NCI-H2196 treated with DMSO at 0.1 percent for 48 hours (cell line): ENCODE data around the gene RANBP1.

Experiments used
- DNase-seq: peaks from one replicate; lab custom pipeline; 2025; ENCODE audit not compliant: unreplicated experiment; lab: John Stamatoyannopoulos, UW

The RANBP1 gene

DNA sequence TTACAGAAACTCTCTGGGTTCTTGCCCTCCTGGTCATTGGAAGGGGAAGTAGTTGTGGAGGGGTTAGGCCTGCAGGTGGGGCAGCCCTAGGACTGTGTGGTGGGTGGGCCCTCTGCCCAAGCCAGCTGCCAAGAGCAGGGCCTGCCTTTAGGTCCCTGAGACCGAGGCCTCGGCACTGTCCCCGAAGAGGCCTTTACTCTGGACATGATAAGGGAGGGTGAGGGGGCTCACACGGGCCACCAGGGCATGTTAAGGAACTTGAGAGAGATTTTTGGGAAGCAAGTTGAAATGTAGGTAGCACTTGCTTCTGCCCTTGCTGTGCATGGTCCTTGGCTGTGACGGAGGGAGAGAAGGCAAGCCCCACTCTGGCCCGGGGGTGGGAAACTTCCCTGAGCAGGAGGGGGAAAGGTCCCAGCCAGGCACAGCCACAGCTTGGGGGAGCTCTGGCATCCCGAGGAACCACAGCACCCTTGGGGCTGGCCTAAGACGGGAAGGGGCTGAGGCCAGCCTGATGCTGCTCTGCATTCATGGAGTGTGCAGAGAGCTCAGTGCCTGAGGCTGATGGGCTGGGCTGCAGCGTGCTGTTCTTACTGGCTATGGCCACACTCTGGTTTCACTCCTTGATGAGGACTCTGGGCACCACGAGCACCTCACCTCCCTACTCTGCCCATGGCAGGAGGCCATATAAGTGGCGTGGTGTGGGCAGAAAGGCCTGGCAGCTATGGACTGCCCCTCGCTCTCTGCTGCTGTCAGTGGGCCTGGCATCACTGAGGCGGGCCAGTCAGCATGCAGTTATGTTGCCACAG is 7.8 kb upstream of the RANBP1 start:
- no peak for DNase-seq

DNA sequence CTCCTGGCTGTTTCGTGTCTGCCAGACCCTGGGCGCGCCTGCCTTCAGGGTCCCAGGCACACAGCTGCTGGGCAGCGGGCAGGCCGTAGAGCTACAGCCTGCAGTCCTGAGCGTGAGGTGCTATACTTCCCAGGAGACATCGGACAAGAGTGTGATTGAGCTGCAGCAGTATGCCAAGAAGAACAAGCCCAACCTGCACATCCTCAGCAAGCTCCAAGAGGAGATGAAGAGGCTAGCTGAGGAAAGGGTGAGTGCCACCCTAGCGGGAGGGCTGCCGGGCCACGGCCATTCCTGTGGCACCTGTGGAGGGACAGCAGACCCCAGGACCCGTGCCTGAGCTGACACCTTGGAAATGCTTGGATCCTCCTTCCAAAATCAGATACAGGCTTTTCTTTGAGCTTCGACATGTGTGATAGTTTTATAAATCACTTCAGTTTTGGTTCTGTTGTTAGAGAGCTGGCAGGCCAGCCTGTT is 7.1 kb upstream of the RANBP1 start:
- no peak for DNase-seq

DNA sequence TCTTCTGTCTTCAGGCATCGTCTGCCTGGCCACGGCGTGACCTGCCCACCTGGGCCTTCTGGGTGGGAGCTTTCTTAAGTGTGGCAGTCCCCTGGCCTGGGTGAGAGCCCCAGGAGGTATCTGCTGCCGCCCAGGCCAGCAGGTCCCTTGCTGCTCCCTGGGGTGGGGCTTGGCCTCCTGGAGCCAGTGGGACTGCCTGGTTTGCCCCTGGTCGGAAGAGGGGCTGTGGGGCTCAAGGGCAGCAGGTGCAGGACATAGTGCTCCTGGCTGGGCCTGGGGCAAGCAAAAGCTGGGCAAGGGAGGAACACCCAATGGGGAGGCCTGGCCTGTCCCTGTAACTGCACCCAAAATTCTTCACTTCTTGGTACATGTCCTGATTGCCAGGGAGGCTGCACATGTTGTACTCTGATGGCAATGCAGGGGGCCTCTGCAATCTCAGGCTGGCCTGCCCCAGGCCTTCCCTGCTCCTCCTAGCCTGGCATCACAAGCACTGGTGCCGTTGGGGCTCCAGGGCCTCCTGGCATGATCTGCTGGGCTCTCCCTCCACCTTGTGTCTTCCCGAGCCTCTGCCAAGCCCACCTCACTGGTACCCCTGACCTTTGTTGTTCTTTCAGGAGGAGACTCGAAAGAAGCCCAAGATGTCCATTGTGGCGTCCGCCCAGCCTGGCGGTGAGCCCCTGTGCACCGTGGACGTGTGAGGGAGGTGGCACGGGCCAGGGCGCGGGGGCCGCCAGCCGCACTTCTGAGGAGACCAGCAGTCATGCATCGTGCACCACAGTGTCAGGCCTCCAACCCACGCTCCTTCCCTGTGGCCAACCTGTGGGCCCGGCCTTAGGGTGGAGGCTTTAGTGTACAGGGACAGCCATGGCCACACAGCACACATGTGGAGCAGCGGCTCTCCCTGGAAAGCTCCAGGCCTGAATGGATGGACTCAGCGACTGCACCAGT is 6.2 kb upstream of the RANBP1 start:
- DNase-seq = no peak

DNA sequence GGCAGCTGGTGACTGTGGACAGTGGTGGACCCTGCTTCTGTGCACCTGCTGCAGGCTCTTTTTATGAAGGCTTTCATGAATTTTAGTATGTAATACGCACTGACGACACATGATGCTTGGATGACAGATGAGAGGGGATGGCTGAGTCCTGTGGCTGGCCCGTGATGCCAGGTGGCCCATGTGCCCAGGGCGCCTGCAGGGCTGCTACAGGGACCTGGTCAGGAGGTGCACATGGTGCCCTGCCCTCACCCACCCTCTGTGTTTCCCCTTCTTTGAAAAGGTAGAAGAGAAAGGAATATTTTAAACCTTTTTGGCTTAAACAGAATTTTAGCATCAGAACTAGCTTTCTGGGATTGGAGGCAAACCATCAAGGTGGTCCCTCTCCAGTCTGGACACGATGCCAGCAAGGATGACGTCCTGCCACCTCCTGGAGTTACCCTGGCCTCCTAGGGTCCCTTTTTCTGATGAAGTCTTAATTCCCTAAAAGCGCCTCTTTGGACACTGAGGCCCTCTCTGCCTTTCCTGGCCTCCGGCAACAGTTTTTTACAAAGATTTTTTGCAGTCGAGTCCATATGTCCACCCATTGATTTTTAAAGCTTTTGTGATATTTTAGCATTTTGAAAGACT is 5.4 kb upstream of the RANBP1 start:
- DNase-seq = no peak

DNA sequence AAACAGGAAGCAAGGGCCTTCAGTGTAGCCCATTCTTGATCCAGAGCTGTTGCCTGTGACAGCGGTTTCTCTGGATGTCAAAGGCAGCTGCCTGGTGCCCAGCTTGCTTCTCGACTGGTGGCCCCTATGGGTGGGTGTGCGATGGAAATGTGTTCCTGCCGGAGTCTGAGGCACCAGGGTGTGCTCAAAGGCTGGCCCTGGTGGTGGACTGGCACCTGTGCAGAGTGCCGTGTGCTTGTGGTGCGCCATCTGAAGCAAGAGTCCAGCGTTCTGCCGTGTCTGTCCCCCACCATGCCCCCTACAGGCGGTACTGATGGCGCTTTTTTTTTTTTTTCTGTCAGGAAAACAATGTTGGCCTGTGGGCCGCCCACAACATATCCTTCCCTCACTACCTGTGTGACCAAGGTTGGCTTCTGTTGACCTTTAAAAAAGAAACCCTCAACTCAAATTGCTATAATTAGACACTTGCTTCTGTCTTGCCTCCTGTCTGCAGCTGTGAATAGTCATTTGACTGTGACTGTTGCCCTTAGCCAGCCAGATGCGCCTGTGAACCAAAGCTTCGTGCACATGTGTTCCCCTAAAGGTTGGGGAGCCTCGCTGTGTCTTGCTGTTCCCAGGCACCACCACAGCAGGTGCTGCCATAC is 4.7 kb upstream of the RANBP1 start:
- no peak for DNase-seq

DNA sequence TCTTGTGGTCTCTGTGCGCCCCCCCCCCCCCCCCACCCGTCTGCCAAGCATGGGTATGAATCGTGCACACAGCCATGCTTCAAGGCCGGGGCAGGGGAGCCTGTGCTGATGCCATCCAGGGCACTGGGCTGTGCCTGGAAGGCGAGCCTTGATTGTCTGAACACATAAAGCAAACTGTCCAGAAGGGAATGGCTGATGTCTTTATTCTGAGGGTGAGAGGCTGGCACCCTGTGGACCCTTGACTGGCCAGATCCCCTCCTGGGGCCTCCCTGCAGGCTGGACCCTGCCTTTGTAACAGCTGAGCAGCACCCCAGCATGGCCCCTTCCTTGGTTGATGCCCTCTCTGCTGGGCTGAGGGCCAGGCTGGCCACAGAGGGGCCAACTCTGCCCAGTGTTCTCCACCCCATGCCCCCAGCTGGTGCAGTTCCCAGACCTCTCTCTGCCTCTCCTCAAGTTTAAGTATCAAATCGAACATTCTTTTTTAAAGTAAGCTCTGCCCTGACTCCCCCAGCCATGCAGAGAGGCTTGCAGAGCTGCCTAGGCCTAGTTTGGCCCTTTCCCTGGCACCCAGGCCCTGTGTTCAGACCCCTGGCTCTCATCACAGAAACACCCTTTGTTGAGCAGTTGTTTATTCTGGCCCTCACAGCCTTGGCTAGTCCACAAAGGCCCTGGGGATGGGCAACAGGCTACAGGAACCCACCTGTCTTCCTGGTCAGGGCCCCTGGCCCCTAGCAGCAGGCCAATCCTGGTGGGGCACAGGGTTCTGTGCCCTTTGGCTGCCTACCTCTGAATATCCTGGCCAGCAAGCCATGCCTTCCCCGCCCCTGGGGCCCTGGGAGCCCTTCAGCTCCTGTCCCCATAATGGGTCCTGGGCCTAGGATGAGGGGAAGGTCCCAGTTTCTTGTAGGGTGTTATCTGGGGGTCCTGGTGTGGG is 3.9 kb upstream of the RANBP1 start:
- DNase-seq = no peak

DNA sequence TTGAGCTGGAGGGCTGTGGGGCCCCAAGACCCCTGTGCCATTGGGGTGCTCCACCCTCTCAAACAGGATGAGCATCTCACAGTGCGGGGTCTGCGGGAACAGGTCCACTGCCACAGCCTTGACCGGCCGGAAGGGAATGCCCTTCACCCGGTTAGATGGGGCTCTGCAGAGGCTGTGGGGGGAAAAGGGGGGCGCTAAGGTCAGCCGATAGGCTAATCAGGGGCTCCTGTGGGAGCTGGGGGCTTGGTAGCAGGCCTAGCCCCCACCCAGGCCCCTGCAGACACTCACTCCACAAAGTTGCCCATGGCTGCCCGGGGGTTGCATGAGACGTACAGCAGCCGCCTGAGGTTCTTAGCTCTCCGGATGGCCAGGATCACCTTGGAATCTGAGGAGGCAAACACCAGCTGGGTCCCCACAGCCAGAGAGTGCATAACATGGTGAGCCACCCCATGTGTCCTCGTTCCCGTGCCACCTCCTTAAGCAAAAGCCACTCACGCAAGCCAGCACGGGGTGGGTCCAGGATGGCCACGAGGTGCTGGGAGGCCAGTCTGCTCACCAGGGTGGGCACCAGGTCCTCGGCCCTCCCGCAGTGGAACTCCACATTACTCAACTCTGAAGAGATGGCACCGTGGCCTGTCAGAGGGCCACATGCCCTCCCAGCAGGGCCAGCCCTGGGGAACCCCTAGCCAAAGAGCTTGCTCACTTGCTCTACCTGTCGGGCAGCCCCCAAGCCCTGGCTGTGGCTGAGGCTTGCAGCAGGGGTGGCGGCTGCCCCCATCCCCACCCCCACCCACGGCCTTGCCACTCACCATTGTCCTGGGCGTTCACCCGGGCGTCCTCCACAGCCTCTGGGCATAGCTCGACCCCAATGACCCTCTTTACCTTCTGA is 3.0 kb upstream of the RANBP1 start:
- DNase-seq = no peak

DNA sequence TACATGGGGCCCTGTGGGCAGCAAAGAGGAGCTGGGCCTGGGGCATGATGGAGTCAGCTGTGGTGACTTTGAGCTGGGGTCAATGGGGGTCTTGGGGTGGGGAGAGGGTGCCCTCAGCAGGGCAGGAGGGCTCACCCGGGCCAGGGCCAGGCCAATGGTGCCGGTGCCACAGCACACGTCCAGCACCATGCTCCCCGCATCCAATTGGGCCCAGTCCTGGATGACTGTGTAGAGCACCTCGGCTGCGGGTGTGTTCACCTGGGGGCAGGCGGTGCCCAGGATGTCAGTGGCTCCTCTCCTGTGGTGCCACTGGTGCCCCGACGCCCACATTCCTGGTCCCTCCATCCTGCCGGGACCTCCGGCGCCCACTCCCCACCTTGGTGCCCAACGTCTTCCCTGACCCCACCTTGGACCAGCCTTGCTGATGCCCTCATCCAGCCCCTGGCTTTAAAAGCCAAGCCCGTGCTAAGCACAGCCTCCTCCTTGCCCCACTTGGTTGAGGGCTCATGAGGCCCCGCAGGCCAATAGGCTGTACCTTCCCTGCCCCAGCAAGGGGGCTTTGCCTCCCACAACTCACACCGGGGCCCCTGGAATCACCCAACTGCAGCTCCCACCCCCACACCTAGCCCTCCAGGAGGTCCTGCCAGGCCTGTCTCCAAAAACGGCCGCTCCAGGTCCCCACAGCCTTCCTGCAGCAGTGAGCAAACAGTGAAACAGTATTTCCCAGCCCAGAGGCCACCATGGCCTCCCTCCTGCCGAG is 2.2 kb upstream of the RANBP1 start:
- DNase-seq = no peak

DNA sequence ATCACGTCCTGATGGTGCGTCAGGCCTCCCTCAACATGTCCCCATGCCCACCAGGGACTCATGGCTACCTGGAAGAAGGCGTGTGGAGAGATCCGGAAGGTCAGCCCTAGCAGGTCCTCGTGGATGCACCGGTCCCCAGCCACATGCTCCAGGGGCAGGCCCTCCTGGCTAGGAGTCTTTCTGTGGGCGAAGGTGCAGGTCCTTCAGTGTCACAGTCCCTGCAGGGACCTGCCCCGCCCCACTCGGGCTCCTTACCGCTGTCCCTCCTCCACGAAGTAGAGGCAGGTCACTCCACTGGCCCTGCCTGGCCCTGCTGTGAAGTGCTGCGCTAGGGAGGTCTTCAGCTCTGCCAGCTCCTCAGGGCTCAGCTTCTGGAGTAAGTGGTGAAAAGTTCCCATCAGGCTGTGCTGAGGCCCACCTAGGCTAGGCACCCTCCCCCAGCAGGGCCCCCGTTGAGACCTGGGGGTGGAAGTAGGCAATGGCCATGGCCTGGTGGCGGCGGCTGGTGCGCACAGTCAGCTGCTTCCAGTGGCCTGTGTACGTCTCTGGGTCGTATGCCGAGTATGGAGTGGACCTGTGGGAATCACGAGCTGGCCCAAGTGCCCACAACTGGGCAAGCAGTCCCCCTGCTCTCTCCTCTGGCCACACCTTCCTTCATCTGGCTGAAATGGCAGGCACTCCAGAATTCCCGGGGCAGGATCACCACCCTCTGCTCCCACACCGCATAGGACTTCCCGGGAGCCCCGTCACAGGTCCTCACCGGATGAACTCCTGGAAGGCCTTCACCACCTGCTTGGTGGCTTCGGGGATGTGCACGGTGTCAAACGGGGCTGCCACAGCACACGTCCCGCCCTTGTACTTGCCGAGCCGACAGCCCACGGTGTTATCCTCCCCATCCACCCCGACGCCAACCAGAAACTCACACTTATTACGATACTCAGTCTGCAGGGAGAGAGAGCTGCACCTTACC is 1.1 kb upstream of the RANBP1 start:
- DNase-seq = no peak

DNA sequence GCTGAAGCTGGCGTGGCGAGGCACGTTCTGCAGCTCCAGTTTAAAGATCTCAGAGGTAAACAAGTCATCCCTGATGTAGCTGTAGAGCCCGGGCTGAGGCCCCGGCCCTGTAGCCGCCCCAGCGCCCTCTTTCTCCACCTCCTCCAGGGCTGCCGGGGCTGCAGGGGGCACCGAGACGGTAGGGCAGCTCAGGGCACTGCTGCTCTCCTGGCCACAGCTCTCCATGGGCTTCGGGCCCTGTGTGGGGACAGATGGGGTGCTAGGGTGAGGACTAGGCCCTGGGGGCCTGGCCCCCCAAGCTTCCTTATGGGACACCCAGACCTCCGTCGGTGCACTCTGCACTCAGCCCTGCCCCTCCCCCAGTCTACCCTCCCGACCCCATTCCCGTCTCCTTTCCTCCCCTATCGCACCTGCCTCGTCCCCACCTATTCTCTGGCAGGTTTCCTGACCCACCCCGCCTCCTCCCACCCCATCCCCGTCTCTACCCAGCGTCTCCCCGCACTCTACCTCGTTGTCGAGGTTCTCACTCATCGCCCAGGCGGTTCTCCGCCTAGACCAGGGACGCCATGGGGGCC is 559 bp downstream of the RANBP1 start:
- DNase-seq = no peak

DNA sequence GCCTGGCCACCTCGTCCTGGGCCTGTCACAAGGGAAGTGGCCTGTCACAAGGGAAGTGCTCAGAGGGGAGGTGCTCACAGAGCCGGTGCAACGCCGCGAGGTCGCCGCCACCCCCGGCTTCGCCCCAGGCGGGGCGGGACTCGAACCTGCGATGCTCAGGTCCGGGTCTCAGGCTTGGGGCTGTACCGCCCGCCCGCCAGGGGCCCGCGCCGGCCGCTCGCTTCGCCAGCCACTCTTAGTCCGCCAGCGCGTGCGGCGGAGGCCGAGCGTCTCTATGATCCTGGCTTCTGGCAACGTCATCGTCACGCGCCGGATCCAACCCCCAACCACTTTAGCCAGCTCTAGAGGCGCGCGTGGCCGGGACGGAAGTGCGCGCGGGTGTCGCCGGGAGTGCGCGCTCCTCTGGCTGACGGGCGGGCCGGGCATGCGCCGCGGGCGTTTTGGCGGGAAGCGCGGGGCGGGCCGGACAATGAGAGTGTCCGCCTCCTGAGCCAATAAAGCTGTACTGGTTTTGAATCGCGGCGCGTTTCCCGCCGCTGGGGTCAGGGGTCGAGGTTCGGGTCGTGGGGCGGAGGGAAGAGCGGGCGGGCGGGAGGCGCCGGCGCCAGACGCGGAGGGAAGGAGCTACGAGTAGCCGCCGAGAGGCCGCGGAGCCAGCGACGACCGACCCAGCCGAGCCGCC is 1.2 kb downstream of the RANBP1 start, which contains the start of gene TRMT2A:
Gene TRMT2A, minus strand, starts transcription at position 276 of the 682 bp plus-strand sequence. CDS start 320 bp downstream, outside the sequence.
- DNase-seq = peak; percentile 72

DNA sequence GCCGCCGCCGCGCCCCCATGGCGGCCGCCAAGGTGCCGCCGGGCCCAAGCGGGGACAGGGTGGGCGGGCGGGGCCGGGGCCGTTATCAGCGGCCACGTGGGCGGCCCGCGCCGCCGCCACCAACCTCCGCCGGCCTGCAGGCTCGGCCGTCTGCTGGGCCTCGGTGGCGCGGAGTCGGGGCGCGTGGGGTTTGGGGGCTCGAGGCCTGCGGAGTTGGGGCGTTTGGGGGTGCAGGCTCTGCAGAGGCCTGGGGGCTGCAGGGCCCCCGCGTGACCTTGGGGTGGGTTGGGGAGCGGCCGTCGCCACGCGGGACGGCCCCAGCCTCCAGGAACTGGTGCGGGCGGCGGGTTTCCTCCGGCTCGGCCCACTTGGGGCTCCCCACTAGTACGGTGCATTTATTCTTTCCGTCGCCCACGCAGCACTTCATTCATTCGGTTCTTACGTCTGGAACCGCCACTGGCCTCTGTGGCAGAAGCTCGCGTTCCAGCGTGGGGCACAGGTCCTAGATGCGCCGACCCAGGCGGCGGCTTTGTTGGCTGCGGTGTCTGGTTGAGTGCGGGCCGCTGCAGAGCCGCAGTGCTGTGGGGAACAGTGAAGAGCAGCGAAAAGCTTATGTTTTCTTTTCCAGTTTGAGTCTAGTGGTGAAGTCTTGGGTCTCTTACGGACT is 1.9 kb downstream of the RANBP1 start:
- DNase-seq = no peak

DNA sequence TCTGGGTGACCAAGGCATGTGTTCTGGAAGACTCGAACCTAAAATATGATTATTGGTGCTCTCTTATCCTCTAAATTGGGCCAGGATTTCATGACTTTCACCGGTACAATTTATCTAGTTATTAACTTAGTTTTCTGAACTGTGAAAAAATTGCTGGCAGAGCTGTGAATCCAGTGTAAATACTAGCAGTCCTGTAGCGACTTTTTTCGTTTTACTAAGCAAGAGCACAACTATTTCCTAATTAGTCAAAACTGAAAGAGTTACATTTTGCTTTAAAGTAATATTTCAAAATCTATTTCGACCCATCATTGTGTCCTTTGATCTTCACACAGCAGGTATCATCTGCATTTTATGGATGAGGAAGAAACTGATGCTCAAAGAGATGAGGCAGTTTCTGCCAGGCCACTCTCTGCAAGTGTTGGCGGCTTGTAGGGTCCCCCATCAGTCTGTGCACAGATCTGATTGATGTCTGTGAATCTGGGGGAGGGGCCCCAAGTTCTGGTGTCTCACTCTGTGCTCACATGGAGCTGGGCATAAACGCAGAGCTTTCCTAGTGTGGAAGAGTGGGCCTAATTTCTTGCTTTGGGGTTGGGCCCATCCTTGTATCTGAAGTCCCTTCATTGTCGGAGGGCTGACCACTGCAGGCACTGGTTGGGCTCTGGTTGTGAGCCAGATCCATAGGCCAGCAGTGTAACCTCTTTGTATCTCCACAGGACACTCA is 2.6 kb downstream of the RANBP1 start:
- DNase-seq = no peak

DNA sequence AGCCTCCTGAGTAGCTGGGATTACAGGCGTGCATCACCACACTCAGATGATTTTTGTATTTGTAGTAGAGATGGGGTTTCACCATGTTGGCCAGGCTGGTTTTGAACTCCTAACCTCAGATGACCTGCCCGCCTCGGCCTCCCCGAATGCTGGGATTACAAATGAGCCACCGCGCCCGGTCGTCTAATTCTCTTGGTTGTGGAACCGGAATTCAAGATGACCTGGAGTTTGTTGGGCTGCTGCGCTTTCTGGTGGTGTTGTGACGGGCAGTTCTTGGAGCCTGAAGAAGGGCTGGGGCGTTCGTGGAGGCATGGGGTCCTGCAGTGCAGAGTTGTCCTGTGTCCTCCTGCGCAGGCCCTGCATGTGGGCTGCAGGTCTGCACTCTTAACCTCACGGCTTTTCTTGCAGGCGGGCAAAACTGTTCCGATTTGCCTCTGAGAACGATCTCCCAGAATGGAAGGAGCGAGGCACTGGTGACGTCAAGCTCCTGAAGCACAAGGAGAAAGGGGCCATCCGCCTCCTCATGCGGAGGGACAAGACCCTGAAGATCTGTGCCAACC is 6.0 kb downstream of the RANBP1 start:
- no peak for DNase-seq
